Measurements from ENCODE around the gene ACY1. TPM values are rescaled to one million over a fixed set of nuclear protein-coding genes. Genes with fewer than 3 reads are reported as not detected.

ACY1 gene
- total and polyA plus RNA-seq, 2 of the 13 experiments (the other 11 are each of a cell fraction or from before 2014, with no cell fraction given), result 113 to 162 TPM

GRCh38 chr3:51982352-51982837, 940 bp upstream of the ACY1 start (continued):
- TF ChIP-seq ZNF343 (CRISPR knock-in tag; IDR thresholded peaks at IDR 0.05) (no peak), ZNF577 (CRISPR knock-in tag; IDR thresholded peaks at IDR 0.05; ENCODE audit: borderline replicate concordance, low read depth) (no peak), ZNF282 (IDR thresholded peaks at IDR 0.05; ENCODE audit: partially characterized antibody) (no peak), SAP130 (CRISPR knock-in tag; IDR thresholded peaks at IDR 0.05; ENCODE audit: low read depth) (peak; percentile 92), ZNF83 (CRISPR knock-in tag; IDR thresholded peaks at IDR 0.05; ENCODE audit: borderline replicate concordance) (no peak), RAD51 (IDR thresholded peaks at IDR 0.05; ENCODE audit: borderline replicate concordance) (no peak), RXRA (CRISPR knock-in tag; IDR thresholded peaks at IDR 0.05) (peak; percentile 83), AHR (CRISPR knock-in tag; IDR thresholded peaks at IDR 0.05) (no peak), ZNF331 (CRISPR knock-in tag; IDR thresholded peaks at IDR 0.05) (peak; percentile 76; the same call in 1 of the 2 replicates), ZNF672 (CRISPR knock-in tag; IDR thresholded peaks at IDR 0.05) (no peak), E2F2 (CRISPR knock-in tag; IDR thresholded peaks at IDR 0.05; ENCODE audit: borderline replicate concordance) (peak; percentile 57; the same call in 1 of the 2 replicates), MBD4 (IDR thresholded peaks at IDR 0.05; ENCODE audit: borderline replicate concordance, low read length) (no peak), ZBTB10 (CRISPR knock-in tag; IDR thresholded peaks at IDR 0.05; ENCODE audit: borderline replicate concordance) (no peak), ZNF800 (CRISPR knock-in tag; IDR thresholded peaks at IDR 0.05) (no peak), TBX3 (IDR thresholded peaks at IDR 0.05; ENCODE audit: borderline replicate concordance) (peak; percentile 39; the same call in 1 of the 2 replicates), NFIC (IDR thresholded peaks at IDR 0.05; ENCODE audit: low read length) (no peak), PRDM15 (CRISPR knock-in tag; IDR thresholded peaks at IDR 0.05) (no peak), NFYC (CRISPR knock-in tag; IDR thresholded peaks at IDR 0.05) (no peak), MXD3 (CRISPR knock-in tag; IDR thresholded peaks at IDR 0.05) (no peak; the same call in 1 of the 2 replicates), ZKSCAN8 (CRISPR knock-in tag; IDR thresholded peaks at IDR 0.05; ENCODE audit: borderline replicate concordance) (no peak), PTBP1 (IDR thresholded peaks at IDR 0.05; ENCODE audit: low read depth, low read length, poor library complexity, severe bottlenecking) (no peak), GPN1 (CRISPR knock-in tag; IDR thresholded peaks at IDR 0.05; ENCODE audit: borderline replicate concordance) (0 out of 2 replicates have a peak, but pooled peaks have one; percentile 10)

Data from HepG2 (cell line).